ELR (cell line): Measurements from ENCODE around the gene TAGLN2.

Experiments
- DNase-seq: peaks from one replicate; pipeline ENCODE4 v3.0.0-alpha.2; 2015; ENCODE audit warnings: low read depth

The TAGLN2 gene

GRCh38 chr1:159935305-159935704, 10.0 kb upstream of the TAGLN2 start:
- no peak for DNase-seq

- DNase-seq, result no peak
Observed at GRCh38 chr1:159934136-159935039, 9.1 kb upstream of the TAGLN2 start.

GRCh38 chr1:159933347-159933746, 8.0 kb upstream of the TAGLN2 start:
- no peak for DNase-seq

DNA sequence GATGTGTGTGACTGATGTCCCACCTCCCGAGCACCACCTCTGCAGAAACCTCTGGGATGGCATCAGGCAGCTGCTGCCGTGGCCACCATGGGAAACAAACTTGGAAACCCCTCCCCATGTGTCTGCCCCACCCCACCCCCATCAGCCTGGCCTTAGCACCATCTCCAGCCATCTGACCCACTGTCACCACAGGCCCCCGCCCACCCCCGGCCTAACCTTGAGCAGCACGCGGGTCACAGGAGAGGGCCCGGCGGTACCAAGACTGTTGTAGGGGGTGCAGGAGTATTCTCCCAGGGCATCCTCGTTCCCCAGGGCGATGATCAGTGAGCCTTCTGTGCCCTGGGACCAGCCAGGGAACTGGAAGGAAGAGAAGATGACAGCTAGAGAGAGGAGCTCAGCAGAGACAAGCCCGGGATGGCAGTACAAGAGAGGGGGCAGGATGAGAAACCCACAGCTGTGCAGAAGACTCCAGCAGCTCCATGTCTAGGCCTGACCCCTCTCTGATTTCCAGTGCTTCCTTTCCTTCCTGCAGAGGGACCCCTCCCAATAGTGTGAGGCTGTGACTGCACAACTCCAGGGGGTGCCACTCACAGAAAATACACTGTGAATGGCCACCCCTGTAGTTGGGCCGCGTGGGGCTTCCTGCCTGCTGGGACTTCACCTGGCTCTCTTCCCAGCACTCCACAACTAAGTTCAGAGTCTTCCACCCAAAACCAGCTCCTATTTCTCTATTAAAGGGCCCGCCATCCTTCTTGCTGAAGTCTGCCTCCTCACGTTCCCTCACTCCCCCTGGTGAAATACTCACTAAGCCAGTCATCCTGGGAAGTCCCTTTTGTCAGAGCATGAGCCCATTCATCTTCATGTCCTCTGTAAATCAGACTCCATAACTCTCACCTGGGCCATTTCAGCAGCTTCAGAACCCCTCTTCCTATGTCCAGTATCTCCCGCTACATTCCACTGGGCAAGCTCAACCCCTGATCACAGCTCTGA, 7.3 kb upstream of the TAGLN2 start:
- DNase-seq, result peak; percentile 31

DNA sequence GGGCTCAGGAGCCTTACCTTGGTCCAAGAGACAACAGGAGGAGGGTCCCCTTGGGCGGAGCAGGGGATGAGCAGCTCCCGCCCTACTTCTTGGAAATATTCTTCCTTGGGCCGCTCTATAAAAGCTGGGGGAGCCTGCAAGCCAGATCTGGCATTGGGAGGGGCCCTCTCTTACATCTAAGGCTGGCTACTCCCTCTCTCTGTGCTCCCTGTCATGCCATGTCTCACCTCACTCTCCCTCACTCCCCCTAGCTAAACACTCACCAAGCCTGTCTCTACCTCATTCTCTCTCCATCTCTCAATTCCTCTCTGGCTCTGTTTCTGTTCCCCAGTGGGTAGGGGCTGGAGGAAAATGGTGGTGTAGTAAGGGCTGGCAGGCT, 6.5 kb upstream of the TAGLN2 start:
- no peak for DNase-seq

- no peak for DNase-seq
Observed at GRCh38 chr1:159931101-159931794, 5.9 kb upstream of the TAGLN2 start.

GRCh38 chr1:159930634-159931033, 5.3 kb upstream of the TAGLN2 start:
- DNase-seq, result no peak

- DNase-seq, result no peak
Observed at GRCh38 chr1:159930216-159930615, 4.9 kb upstream of the TAGLN2 start.

DNA sequence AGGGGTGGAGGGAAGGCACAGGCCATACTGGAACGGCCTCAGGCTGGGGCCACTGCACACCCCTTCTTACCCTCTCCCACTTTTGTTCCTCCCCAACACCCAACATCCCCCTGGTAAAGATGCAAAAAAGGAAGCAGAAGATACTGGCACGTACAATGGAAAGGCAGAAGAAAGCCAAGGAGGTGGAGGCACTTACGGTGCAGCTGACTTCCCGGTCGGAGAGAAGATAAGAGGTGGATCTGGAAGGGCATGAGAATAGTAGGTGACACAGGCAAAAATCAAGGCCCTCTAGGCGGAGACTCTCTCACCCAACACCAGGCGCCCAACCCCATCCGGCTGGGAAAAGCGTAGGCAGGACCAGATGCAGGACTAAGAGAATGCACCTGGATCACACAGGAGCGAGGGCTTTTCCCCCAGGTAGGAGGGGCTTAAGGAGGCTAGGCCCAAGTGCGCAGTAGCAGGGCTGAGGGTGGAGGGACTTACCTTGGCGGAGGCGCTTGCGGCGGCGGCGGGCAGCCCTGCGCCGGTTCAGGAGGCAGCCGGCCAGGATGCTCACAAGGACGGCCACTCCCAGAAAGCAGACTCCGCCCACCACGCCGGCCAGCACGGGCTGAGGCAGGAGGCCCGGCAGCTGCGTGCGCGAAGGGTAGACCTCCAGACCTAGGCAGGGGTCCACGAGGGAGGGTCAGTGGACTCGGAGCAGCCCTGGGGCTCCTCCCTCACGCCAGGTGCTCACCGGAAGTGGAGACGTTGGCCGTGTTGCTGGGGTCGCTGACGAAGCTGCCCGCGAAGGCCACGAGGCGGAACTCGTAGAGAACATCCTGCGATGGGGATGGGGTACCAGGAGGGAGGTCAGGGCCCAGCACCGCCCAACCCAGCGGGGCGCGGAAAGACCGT, 4.1 kb upstream of the TAGLN2 start:
- DNase-seq, result no peak

- no peak for DNase-seq
Observed at GRCh38 chr1:159928491-159929050, 3.3 kb upstream of the TAGLN2 start.

DNA sequence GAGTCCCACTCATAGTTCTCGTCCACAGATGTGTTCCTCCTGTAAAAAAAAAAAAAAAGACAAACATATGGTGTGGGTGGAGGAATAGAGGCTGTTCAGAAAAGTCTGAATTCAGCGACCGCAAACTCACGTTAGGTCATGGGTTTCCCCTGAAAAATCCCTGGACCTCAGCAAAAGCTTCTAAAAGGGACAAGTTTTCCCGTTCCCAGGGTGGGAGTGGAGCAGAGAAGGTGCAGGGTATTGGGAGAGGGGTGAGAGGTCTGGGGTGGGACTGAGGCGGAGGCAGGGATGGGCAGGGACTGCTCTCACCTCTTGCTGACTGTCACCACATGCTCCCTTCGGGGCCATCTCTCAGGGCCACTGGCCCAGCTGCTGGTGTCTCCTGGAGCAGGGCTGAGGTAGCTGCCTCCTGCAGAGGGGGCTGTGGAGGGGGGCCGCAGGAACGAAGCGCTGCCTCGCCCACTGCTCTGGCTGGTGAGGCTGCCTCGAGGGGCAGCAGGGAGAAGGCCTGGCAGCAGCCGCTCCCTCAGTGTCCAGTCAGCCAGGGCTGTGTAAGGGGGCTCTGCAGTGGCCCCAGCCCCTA, 2.6 kb upstream of the TAGLN2 start:
- no peak for DNase-seq

- no peak for DNase-seq
Observed at GRCh38 chr1:159927211-159927848, 2.0 kb upstream of the TAGLN2 start.

GRCh38 chr1:159925719-159926078, 392 bp upstream of the TAGLN2 start:
- DNase-seq, result peak; percentile 57

- DNase-seq, result peak; percentile 93
Observed at GRCh38 chr1:159924025-159924790, 1.1 kb downstream of the TAGLN2 start.

GRCh38 chr1:159923203-159924024, 1.9 kb downstream of the TAGLN2 start:
- peak; percentile 83 for DNase-seq

- DNase-seq, result no peak
Observed at GRCh38 chr1:159922511-159923202, 2.6 kb downstream of the TAGLN2 start.

- peak; percentile 31 for DNase-seq
Observed at GRCh38 chr1:159921700-159922504, 3.4 kb downstream of the TAGLN2 start.
